GM12865 (cell line): Measurements from ENCODE around the gene PRM1.

Source experiments
- DNase-seq: peaks from one replicate; pipeline ENCODE4 v3.0.0; 2010; ENCODE audit warnings: low read depth
- H3K4me3 ChIP-seq: 2 replicates; pipeline ENCODE4 v1.5.1; 2011; ENCODE audit warnings: mild to moderate bottlenecking, low read depth, low read length, control low read depth
- TF ChIP-seq, protein P1 (sequence below): IDR thresholded peaks from 2 replicates; pipeline ENCODE4 v1.5.1; 2011; ENCODE audit warnings: low read length, control low read depth, low read depth, inconsistent platforms; ENCODE audit not compliant: insufficient read depth; ENCODE audit errors: missing control alignments

The PRM1 gene

GRCh38 chr16:11313493-11314308 lies 32.6 kb upstream of the PRM1 start:
- TF ChIP-seq, protein P1, sequence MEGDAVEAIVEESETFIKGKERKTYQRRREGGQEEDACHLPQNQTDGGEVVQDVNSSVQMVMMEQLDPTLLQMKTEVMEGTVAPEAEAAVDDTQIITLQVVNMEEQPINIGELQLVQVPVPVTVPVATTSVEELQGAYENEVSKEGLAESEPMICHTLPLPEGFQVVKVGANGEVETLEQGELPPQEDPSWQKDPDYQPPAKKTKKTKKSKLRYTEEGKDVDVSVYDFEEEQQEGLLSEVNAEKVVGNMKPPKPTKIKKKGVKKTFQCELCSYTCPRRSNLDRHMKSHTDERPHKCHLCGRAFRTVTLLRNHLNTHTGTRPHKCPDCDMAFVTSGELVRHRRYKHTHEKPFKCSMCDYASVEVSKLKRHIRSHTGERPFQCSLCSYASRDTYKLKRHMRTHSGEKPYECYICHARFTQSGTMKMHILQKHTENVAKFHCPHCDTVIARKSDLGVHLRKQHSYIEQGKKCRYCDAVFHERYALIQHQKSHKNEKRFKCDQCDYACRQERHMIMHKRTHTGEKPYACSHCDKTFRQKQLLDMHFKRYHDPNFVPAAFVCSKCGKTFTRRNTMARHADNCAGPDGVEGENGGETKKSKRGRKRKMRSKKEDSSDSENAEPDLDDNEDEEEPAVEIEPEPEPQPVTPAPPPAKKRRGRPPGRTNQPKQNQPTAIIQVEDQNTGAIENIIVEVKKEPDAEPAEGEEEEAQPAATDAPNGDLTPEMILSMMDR: no peak
- no peak for DNase-seq
- H3K4me3 ChIP-seq: no peak overlapping the region

DNA sequence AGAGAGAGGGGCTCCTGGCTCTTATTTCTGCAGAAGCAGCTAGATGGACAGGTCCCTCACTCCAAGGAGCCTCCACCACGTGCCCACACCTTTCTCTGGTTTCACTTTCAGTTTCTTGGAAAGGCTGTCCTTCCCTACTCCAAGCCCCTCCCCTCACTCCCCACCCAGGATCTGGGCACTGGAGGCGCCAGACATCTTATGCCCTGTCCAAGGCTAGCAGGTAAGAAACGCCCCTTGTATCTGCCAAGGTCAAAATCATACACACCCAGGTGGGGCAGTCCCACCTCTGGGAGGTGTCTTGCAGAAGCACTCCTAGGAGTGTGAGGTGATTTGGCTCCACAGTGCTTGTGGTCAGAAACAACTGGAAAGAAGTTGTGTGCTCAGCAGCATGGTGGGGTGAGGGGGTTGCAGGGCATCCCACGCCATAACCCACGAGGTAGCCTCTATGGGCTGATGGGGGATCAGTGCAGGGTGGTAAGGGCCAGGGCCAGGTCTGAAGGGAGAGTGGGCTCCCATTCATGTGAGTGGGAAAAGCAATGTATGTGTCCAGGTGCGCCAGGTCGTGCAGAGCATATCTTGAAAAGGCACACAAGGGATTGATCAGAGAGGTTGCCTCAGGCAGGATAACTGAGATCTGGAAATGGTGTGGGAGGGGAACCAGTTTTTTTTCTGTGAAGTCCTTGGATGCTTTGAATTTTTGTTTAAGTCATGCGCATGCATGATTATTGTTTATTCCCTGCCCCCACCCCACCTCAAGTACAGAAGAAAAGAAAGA lies 31.8 kb upstream of the PRM1 start:
- H3K4me3 ChIP-seq: no peak overlapping the region
- TF ChIP-seq, protein P1: no peak
- DNase-seq: no peak

DNA sequence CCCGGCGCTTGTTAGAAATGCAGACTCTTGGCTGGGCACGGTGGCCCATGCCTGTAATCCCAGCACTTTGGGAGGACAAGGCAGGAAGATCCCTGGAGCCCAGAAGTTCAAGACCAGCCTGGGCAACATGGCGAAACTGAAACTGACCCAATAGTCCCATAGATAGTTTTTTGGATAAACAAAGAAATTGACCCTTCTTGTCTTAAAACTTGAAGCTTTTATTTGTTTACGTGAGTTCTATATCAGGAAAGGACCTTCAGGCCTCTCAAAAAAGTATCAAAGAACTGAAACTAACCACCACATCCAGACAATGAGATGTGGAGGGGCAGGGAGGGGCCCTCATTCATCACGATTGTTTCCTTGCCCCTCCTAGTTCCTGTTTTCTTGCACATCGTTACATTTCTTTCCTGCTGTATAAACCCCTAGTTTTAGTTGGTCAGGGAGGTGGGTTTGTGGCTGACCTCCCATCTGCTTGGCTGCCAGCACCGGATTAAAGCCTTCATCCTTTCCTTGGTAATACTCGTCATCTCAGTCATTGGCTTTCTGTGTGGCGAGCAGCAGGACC lies 29.9 kb upstream of the PRM1 start:
- H3K4me3 ChIP-seq: peak overlapping the region; percentile 5; the same call in 1 of the 2 replicates
- DNase-seq: peak; percentile 93
- TF ChIP-seq, protein P1: no peak

DNA sequence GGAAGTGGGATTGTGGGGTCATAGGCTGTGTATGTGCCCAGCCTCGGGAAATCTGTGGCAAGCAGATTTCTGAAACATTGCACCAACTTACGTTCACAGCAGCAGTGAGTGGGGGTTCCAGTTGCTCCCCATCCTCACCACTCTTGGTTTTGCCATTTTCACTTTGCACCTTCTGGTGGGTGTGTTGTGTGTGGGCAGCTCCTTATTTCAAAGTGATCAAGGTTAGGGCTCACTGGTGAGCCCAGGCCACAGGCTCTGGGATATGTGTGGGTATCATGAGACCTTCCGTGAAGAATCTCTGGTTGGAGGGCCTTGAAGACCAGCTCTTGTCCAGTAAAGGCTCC lies 29.5 kb upstream of the PRM1 start:
- H3K4me3 ChIP-seq: peak overlapping the region; percentile 5; the same call in 1 of the 2 replicates
- TF ChIP-seq, protein P1: no peak
- DNase-seq: no peak

DNA sequence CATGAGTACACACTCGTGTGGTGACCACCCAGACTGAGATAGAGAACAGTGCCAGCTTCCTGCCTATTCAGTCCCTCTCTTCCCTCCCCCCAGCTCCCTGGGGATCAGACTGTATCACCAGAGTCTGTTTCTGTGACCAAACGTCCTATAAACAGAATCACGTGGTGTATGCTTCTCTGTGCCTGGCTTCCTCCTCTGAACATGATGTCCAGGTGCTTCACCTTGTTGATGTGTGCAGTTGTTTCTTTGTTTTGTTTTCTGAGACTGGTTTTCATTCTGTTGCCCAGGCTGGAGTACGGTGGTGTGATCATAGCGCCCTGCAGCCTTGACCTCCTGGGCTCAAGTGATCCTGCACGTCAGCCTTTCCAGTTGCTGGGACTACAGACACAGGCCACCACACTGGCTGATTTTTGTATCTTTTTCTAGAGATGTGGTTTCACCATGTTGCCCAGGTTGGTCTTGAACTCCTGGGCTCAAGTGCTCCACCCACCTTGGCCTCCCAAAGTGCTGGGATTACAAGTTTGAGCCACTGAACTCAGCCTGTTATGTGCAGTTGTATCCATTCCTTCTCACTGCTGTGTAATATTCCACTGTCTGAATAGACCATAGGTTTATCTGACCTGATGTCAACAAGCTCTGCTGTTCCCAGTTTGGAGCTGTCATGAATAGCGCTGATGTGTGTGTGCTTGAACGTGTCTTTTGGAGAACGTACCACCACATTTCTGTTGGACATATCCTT lies 28.9 kb upstream of the PRM1 start:
- DNase-seq: peak; percentile 92
- TF ChIP-seq, protein P1: no peak
- no peak overlapping the region for H3K4me3 ChIP-seq

- TF ChIP-seq, protein P1: no peak
Measured at GRCh38 chr16:11308493-11309283, 27.6 kb upstream of the PRM1 start.

More at GRCh38 chr16:11308493-11309283, 27.6 kb upstream of the PRM1 start:
- DNase-seq: peak; percentile 91
- H3K4me3 ChIP-seq: no peak overlapping the region
